CD4-positive, alpha-beta memory T cell (primary cell): ENCODE data around the gene HMOX2. TPM values are rescaled to one million over a fixed set of nuclear protein-coding genes. Genes with fewer than 3 reads are reported as not detected.
A peak's percentile ranks its signal among the peaks of the same experiment; 100 is the strongest.

Experiments
- CTCF ChIA-PET: fragments of 350-600 bp; sonication (Branson Sonifier 250); formaldehyde crosslinking; loops from one replicate; lab custom pipeline; 2021; ENCODE audit warnings: inconsistent platforms; ENCODE audit not compliant: partially characterized antibody; lab: Charles Lee
- POLR2A ChIA-PET: fragments of 350-600 bp; sonication (Branson Sonifier 250); formaldehyde crosslinking; loops from one replicate; lab custom pipeline; 2021; ENCODE audit not compliant: partially characterized antibody; lab: Charles Lee
- DNase-seq, 5 donors: peaks; one replicate each; pipeline versions ENCODE4 v3.0.0 to v3.0.0-alpha.2; 2020 to 2022; ENCODE audit warnings: mixed read lengths in 1 of 5
- H3K27ac ChIP-seq: one replicate; pipeline ENCODE4 v1.7.0; 2013; ENCODE audit warnings: low read depth, low read length
- H3K27me3 ChIP-seq: 2 replicates; pipeline ENCODE4 v1.7.0; 2013; ENCODE audit warnings: mild to moderate bottlenecking, low read length, moderate library complexity; ENCODE audit not compliant: insufficient read depth
- H3K36me3 ChIP-seq: 2 replicates; pipeline ENCODE4 v1.7.0; 2013; ENCODE audit warnings: mild to moderate bottlenecking, low read length, moderate library complexity; ENCODE audit not compliant: insufficient read depth
- H3K4me1 ChIP-seq: 2 replicates; pipeline ENCODE4 v1.7.0; 2013; ENCODE audit warnings: mild to moderate bottlenecking, low read length, moderate library complexity; ENCODE audit not compliant: insufficient read depth
- H3K4me3 ChIP-seq, 2 donors: one replicate each; pipeline ENCODE4 v1.7.0; 2013; ENCODE audit warnings: low read length in 2 of 2, mild to moderate bottlenecking in 1 of 2
- H3K9me3 ChIP-seq, 2 donors: one replicate each; pipeline ENCODE4 v1.7.0; 2013; ENCODE audit warnings: low read length in 2 of 2, control low read depth in 1 of 2; ENCODE audit not compliant: control insufficient read depth in 1 of 2
- H3K27ac Mint-ChIP-seq, 7 donors: one replicate each; pipeline ENCODE4 v1.8.0; 2020 to 2021; ENCODE audit warnings: mixed read lengths in 7 of 7, mild to moderate bottlenecking in 6 of 7, inconsistent platforms in 3 of 7, moderate library complexity in 3 of 7
- H3K27me3 Mint-ChIP-seq, 2 donors: one replicate each; pipeline ENCODE4 v1.8.0; 2020 to 2021; ENCODE audit warnings: mixed read lengths in 2 of 2
- H3K36me3 Mint-ChIP-seq, 2 donors: one replicate each; pipeline ENCODE4 v1.8.0; 2020 to 2021; ENCODE audit warnings: mixed read lengths in 2 of 2, inconsistent platforms in 1 of 2, mild to moderate bottlenecking in 1 of 2
- H3K4me1 Mint-ChIP-seq, 4 donors: one replicate each; pipeline ENCODE4 v1.8.0; 2020 to 2021; ENCODE audit warnings: mixed read lengths in 4 of 4, mild to moderate bottlenecking in 1 of 4
- H3K4me3 Mint-ChIP-seq, 8 donors: one replicate each; pipeline ENCODE4 v1.8.0; 2020 to 2021; ENCODE audit warnings: mixed read lengths in 8 of 8, mild to moderate bottlenecking in 7 of 8, moderate library complexity in 6 of 8, inconsistent platforms in 3 of 8
- H3K9me3 Mint-ChIP-seq, 8 donors: one replicate each; pipeline ENCODE4 v1.8.0; 2020 to 2021; ENCODE audit warnings: mixed read lengths in 8 of 8, mild to moderate bottlenecking in 5 of 8, inconsistent platforms in 3 of 8, moderate library complexity in 1 of 8
- intact Hi-C: fragments of 100-400 bp; cut with micrococcal nuclease; formaldehyde crosslinking; loops from one replicate; pipeline ENCODE4 v1.15.1; 2023
- polyA plus RNA-seq, 2 donors: library from polyadenylated mRNA; unstranded; fragments of 300-500 nt; fragmentation: Illumina TruSeq; gene quantifications; one replicate each; pipeline ENCODE4 v1.2.3, GENCODE V29; 2021
- total RNA-seq, 2 experiments: library from RNA; stranded (reverse); gene quantifications; one replicate each; pipeline ENCODE4 v1.2.3, GENCODE V29; 2021

Gene HMOX2
- total and polyA plus RNA-seq, 4 experiments from 2014 or later: 64.1 to 206 (median 118) TPM

DNA sequence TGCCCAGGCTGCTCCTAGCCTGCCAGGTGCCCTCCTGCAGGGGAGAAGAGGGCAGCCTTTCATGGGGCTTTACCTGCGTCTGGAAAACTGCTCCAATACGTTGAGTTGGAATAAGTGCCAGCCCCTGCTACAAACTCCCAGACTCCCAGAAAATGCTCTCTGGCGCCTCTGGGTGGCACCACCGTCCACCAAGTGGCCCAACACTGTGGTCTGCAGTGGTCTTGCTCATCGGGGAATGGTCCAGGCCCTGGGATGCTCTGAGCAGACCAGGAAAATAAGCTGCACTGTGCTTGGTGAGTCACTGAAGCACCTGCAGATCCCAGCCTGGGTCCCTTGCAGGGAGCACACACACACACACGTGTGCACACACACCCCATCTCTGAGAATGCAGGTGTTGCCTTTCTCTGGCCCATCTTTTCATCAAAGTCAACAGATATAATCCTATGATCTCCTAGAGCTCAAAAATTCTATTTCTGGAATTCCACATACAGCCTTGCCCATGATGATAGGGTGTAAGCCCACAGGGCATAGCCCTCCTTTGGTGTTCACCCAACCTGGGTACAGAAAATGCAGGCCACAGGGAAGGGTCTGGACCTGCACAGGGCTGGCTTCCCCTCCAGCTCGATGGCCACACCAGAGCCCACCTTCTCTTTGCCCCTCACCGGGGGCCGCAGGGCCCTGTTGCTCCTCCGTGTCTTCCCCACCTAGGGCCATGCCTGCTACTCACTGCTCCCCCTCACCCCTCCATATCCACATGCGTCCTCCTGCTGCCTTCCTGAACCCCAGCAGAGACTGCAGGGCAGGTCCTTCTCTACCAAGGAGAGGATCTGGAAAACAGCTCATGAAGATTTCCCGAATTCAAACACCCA, 41.8 kb downstream of the HMOX2 start:
- POLR2A ChIA-PET: interaction anchor here (1.7 kb wide), 1 partner anchor 12 kb away, joined by 8 read pairs; no protein-coding TSS in a partner anchor
- H3K4me1 ChIP-seq: peaks cover 39% of the 10 kb centered on the region
- Mint-ChIP-seq H3K4me1 (peaks cover 25 to 50% (median 35%) of the 10 kb centered on the region in 4 donors), H3K9me3 (no peaks in the 10 kb centered on the region), H3K36me3 (peaks cover 0 to 12% of the 10 kb centered on the region in 2 donors), H3K4me3 (no peak overlapping the region), H3K27me3 (no peaks in the 10 kb centered on the region), H3K27ac (peak overlapping the region; percentile 26 to 83 (median 70))
- intact Hi-C loops: no loop called here
- H3K36me3 ChIP-seq: no peaks in the 10 kb centered on the region
- no peak overlapping the region for H3K27ac ChIP-seq
- H3K4me3 ChIP-seq: no peak overlapping the region
- CTCF ChIA-PET: interaction anchor here (0.7 to 2.0 kb wide), 10 partner anchors 10 to 68 kb away, joined by 3 to 6 read pairs (median 4); partner anchors contain the start of gene CDIP1
- H3K27me3 ChIP-seq: no peaks in the 10 kb centered on the region
- DNase-seq: no peak
- no peaks in the 10 kb centered on the region for H3K9me3 ChIP-seq

DNA sequence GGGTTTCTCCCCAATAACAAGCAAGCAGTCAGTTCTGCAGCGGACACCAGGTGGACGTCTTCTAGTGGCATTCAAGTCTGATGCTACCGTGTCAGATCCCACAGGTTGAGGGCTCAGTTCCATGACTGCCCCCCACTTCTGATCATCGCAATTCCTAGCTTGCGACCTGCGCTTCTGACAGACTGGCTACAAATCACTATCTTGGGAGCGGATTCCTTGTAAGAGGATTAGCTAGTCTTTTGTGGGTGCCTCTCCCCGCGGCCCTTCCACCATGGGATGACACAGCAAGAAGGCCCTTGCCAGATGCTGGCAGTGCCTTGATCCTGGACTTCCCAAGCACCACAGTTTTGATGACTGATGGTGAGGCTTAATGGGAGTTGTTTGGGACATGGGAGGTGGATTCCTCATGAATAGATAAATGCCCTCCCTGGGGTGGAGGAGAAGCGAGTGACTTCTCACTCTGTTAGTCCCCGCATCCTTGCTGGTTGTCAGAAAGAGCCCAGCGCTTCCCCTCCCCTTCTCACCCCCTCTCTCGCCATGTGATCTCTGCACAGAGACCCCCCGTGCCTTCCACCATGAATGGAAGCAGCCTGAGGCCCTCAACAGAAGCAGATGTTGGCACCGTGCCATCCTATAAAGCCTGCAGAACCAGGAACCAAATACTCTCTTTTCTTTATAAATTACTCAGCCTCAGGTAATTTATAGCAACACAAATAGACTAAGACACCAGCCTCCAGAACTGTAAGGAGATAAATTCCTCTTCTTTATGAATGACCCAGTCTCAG, 43.3 kb downstream of the HMOX2 start:
- H3K4me3 Mint-ChIP-seq: no peak overlapping the region
- intact Hi-C loops: no loop called here

DNA sequence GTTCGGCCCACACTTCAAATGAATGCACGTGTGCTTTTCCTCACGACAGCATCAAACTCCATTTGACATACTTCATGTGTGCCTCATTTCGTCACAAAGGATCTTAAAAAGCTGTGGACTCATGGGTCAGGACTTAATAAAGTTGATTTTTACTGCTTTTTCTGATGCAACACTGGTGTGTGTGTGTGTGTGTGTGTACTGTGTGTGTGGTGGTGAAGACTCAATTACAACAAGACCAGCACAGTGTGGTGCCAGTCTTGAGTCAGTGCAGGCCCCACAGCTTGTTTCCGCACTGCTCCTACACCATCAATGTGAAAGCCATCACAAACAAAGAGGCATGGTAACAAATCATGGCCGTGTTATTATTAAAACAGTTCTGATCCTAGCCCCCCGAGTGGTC, 44.7 kb downstream of the HMOX2 start:
- Mint-ChIP-seq H3K27ac (peak overlapping the region in 3 of 7 donors; percentile 42 to 57 (median 42)), H3K36me3 (no peaks in the 10 kb centered on the region), H3K9me3 (no peaks in the 10 kb centered on the region), H3K4me3 (no peak overlapping the region), H3K4me1 (peaks cover 5 to 21% (median 16%) of the 10 kb centered on the region in 4 donors), H3K27me3 (no peaks in the 10 kb centered on the region)
- Histone ChIP-seq H3K4me3 (no peak overlapping the region), H3K9me3 (no peaks in the 10 kb centered on the region), H3K36me3 (no peaks in the 10 kb centered on the region), H3K4me1 (peaks cover 11% of the 10 kb centered on the region), H3K27me3 (no peaks in the 10 kb centered on the region), H3K27ac (no peak overlapping the region)
- ChIA-PET CTCF (interaction anchor here (0.7 kb wide), 1 partner anchor 29 kb away, joined by 3 read pairs; no protein-coding TSS in a partner anchor), POLR2A (no interaction called here)
- intact Hi-C loops: no loop called here
- no peak for DNase-seq

More for the DNA sequence above, 43.3 kb downstream of the HMOX2 start:
- Histone ChIP-seq H3K36me3 (no peaks in the 10 kb centered on the region), H3K27ac (no peak overlapping the region), H3K4me1 (peaks cover 26% of the 10 kb centered on the region), H3K4me3 (no peak overlapping the region), H3K9me3 (no peaks in the 10 kb centered on the region), H3K27me3 (no peaks in the 10 kb centered on the region)
- ChIA-PET CTCF (interaction anchor here (1.5 kb wide), 1 partner anchor 67 kb away, joined by 4 read pairs; no protein-coding TSS in a partner anchor), POLR2A (no interaction called here)
- H3K36me3 Mint-ChIP-seq: peaks cover 0 to 7% of the 10 kb centered on the region in 2 donors
- DNase-seq: no peak
- peaks cover 19 to 36% (median 28%) of the 10 kb centered on the region in 4 donors for H3K4me1 Mint-ChIP-seq
- H3K27me3 Mint-ChIP-seq: no peaks in the 10 kb centered on the region
- peak overlapping the region in 5 of 7 donors; percentile 15 to 83 (median 45) for H3K27ac Mint-ChIP-seq
- no peaks in the 10 kb centered on the region for H3K9me3 Mint-ChIP-seq

DNA sequence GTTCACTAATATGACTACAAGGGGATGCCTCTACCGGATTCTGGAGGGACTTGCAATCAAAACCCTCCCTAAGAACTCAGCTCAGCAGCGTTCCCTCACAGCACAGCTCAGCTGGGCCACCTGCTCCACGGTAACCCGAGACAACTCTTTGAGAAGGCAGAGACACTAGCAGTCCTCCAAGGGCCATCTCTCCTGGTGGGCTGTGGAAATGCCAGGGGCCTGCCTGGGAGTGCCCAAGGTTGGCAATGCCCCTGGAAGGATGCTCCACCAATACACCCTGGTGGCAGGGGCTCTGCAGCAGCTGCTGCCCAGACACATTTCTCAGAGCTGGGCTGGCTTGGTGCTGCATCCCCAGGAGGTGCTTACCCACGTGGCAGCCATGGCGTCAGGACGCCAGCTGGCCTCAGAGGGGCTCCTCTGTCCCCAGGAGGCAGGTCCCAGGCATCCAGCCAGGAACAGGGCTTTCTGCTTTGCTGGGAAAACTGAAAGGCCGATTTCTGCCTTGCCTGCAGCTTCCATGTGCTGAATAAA, 45.9 kb downstream of the HMOX2 start:
- no peaks in the 10 kb centered on the region for H3K9me3 Mint-ChIP-seq
- no peaks in the 10 kb centered on the region for H3K9me3 ChIP-seq
- no peaks in the 10 kb centered on the region for H3K27me3 ChIP-seq
- H3K4me3 Mint-ChIP-seq: no peak overlapping the region
- CTCF ChIA-PET: no interaction called here
- intact Hi-C loops: no loop called here
- H3K4me3 ChIP-seq: no peak overlapping the region
- H3K36me3 ChIP-seq: no peaks in the 10 kb centered on the region
- POLR2A ChIA-PET: no interaction called here
- H3K4me1 ChIP-seq: peaks cover 3% of the 10 kb centered on the region
- H3K4me1 Mint-ChIP-seq: peaks cover 3 to 15% (median 12%) of the 10 kb centered on the region in 4 donors
- H3K27ac Mint-ChIP-seq: peak overlapping the region in 1 of 7 donors; percentile 36
- no peak overlapping the region for H3K27ac ChIP-seq
- no peaks in the 10 kb centered on the region for H3K27me3 Mint-ChIP-seq
- no peak for DNase-seq
- H3K36me3 Mint-ChIP-seq: no peaks in the 10 kb centered on the region

DNA sequence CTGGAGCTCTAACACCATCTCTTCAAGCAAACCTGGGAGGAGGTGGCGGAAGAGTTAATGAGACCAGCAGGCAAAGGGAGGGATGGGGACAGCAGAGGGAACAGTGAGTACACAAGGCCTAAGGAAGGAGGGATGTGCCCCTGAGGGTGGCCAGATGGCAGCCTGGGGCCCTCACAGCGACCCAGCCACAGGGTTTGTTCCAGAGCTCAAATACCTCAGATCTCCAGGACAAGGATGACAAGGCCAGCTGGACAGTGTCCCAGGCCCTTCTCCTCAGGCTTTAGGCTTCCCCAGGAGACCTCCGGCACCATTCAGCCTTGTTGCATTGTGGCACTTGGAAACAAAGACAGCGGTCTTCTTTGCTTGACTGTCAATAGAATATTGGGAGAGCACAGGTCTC, 47.5 kb downstream of the HMOX2 start:
- Histone ChIP-seq H3K4me1 (no peaks in the 10 kb centered on the region), H3K27ac (no peak overlapping the region), H3K36me3 (no peaks in the 10 kb centered on the region), H3K27me3 (no peaks in the 10 kb centered on the region), H3K4me3 (no peak overlapping the region), H3K9me3 (no peaks in the 10 kb centered on the region)
- Mint-ChIP-seq H3K9me3 (no peaks in the 10 kb centered on the region), H3K4me3 (no peak overlapping the region), H3K36me3 (no peaks in the 10 kb centered on the region), H3K4me1 (peaks cover 7 to 14% (median 10%) of the 10 kb centered on the region in 4 donors), H3K27ac (peak overlapping the region in 2 of 7 donors; percentile 62 to 67), H3K27me3 (no peaks in the 10 kb centered on the region)
- DNase-seq: no peak
- POLR2A ChIA-PET: interaction anchor here (1.0 kb wide), 1 partner anchor 18 kb away, joined by 3 read pairs; no protein-coding TSS in a partner anchor
- CTCF ChIA-PET: interaction anchor here (1.2 to 1.8 kb wide), 3 partner anchors 16 to 24 kb away, joined by 3 to 5 read pairs (median 5); no protein-coding TSS in a partner anchor
- intact Hi-C loops: no loop called here

DNA sequence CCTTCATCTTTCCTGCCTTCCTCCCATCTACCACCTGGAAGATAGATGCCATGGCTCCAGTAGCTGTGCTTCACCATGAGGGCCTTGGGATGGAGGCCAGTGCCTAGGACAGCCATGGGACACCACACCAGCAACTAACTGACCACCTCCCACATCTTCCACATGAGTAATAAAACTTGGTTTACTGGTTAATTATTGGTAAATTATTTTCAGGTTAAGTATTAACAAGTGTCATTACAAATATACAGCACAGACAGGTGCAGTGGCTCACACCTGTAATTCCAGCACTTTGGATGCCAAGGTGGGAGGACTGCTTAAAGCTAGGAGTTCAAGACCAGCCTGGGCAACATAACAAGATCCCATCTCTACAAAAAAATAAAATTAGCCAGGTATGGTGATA, 48.4 kb downstream of the HMOX2 start:
- CTCF ChIA-PET: interaction anchor here (0.5 to 1.7 kb wide), 4 partner anchors 12 to 55 kb away, joined by 3 to 5 read pairs (median 4); no protein-coding TSS in a partner anchor
- no peaks in the 10 kb centered on the region for H3K27me3 ChIP-seq
- intact Hi-C loops: no loop called here
- no peak overlapping the region for H3K4me3 ChIP-seq
- peaks cover 12 to 22% (median 17%) of the 10 kb centered on the region in 4 donors for H3K4me1 Mint-ChIP-seq
- POLR2A ChIA-PET: interaction anchor here (0.9 to 1.0 kb wide), 2 partner anchors 12 to 19 kb away, joined by 3 read pairs; no protein-coding TSS in a partner anchor
- H3K27me3 Mint-ChIP-seq: no peaks in the 10 kb centered on the region
- H3K36me3 Mint-ChIP-seq: peaks cover 0 to 2% of the 10 kb centered on the region in 2 donors
- H3K9me3 ChIP-seq: no peaks in the 10 kb centered on the region
- H3K36me3 ChIP-seq: no peaks in the 10 kb centered on the region
- H3K9me3 Mint-ChIP-seq: no peaks in the 10 kb centered on the region
- no peak overlapping the region for H3K4me3 Mint-ChIP-seq
- H3K4me1 ChIP-seq: peaks cover 6% of the 10 kb centered on the region
- H3K27ac ChIP-seq: no peak overlapping the region
- H3K27ac Mint-ChIP-seq: peak overlapping the region in 2 of 7 donors; percentile 61
- DNase-seq: no peak
